ENCODE results near the gene TM2D3. TPM values are rescaled to one million over a fixed set of nuclear protein-coding genes. Genes with fewer than 3 reads are reported as not detected.
"Not testable (repeated sequence)": the region's sequence is repeated elsewhere in the genome, so short reads cannot be mapped to it uniquely, and the experiment has no call there.

TM2D3 gene
- total and polyA plus RNA-seq, 2 donors (not counting 1 experiment from before 2014, with no cell fraction given) = 35.5 to 63.5 TPM

- Histone ChIP-seq H3K4me2 (replicated peaks; ENCODE audit: low read depth, low read length, poor library complexity, severe bottlenecking) (no peak overlapping the region), H3K79me2 (ENCODE audit: control insufficient read depth, insufficient read depth, low read length) (peaks cover 15% of the 10 kb centered on the region), H3K4me3 (ENCODE audit: control extremely low read depth in 1 of 5, extremely low read depth in 1 of 5, insufficient read depth in 1 of 5, low read depth in 2 of 5, low read length in 4 of 5) (no peak overlapping the region), H3K27me3 (replicated peaks in 1 of 4; ENCODE audit: control extremely low read depth in 1 of 4, control insufficient read depth in 3 of 4, insufficient read depth in 4 of 4, low read length in 3 of 4) (no peaks in the 10 kb centered on the region), H3K27ac (ENCODE audit: low read length in 2 of 2) (no peak overlapping the region), H3K9ac (ENCODE audit: low read length) (no peak overlapping the region), H3K9me3 (ENCODE audit: control extremely low read depth in 1 of 3, control insufficient read depth in 2 of 3, insufficient read depth in 1 of 3, low read length in 2 of 3) (no peaks in the 10 kb centered on the region), H4K20me1 (ENCODE audit: control insufficient read depth, insufficient read depth, low read length, poor library complexity, severe bottlenecking) (peaks cover 17% of the 10 kb centered on the region), H2AFZ (ENCODE audit: insufficient read depth, low read depth, low read length, poor library complexity, severe bottlenecking) (no peak overlapping the region), H3K36me3 (replicated peaks in 1 of 2; ENCODE audit: control extremely low read depth in 1 of 2, control insufficient read depth in 1 of 2, extremely low read depth in 1 of 2, insufficient read depth in 2 of 2, low read length in 1 of 2) (peaks cover 0 to 18% of the 10 kb centered on the region in 2 experiments), H3K4me1 (ENCODE audit: control insufficient read depth in 2 of 2, insufficient read depth in 2 of 2, low read length in 2 of 2) (peaks cover 5 to 8% of the 10 kb centered on the region in 2 donors)
- WGBS (ENCODE audit: insufficient coverage) = 100% methylated on average over 2 of the region's 7 CpGs
- H3K27me3 Mint-ChIP-seq = no peaks in the 10 kb centered on the region
- H3K27ac Mint-ChIP-seq = no peak overlapping the region
- TF ChIP-seq EZH2 (IDR thresholded peaks at IDR 0.05; ENCODE audit: borderline replicate concordance, insufficient read depth, low read depth, low read length, poor library complexity, severe bottlenecking) (no peak), CTCF (IDR thresholded peaks at IDR 0.05) (no peak)
- intact Hi-C loops (cut with micrococcal nuclease) = no loop called here
- no peak overlapping the region for H3K4me3 Mint-ChIP-seq
- CTCF ChIA-PET = interaction anchor here (0.8 kb wide), 1 partner anchor 347 kb away, joined by 3 read pairs; no protein-coding TSS in a partner anchor
- no peak for ATAC-seq (ENCODE audit: low read depth)
- no peaks in the 10 kb centered on the region for H3K9me3 Mint-ChIP-seq (ENCODE audit: insufficient read depth)
- no peak for DNase-seq
- H3K4me1 Mint-ChIP-seq = peaks cover 6% of the 10 kb centered on the region
- POLR2A ChIA-PET = no interaction called here
These were observed 16.0 kb downstream of the TM2D3 start for GRCh38 chr15:101635944-101636727.

- ChIA-PET CTCF (no interaction called here), POLR2A (no interaction called here)
- H3K9ac ChIP-seq (ENCODE audit: low read length) = no peak overlapping the region
- H3K27ac ChIP-seq (ENCODE audit: low read length in 2 of 2) = no peak overlapping the region
- no peak for DNase-seq
- Mint-ChIP-seq H3K4me1 (no peaks in the 10 kb centered on the region), H3K4me3 (no peak overlapping the region), H3K27me3 (no peaks in the 10 kb centered on the region), H3K9me3 (ENCODE audit: insufficient read depth) (no peaks in the 10 kb centered on the region), H3K27ac (no peak overlapping the region)
- H3K4me2 ChIP-seq (replicated peaks; ENCODE audit: low read depth, low read length, poor library complexity, severe bottlenecking) = no peak overlapping the region
- H3K27me3 ChIP-seq (replicated peaks in 1 of 4; ENCODE audit: control extremely low read depth in 1 of 4, control insufficient read depth in 3 of 4, insufficient read depth in 4 of 4, low read length in 3 of 4) = no peaks in the 10 kb centered on the region
- no peaks in the 10 kb centered on the region for H3K79me2 ChIP-seq (ENCODE audit: control insufficient read depth, insufficient read depth, low read length)
- 94% methylated on average over 3 of the region's 3 CpGs for WGBS (ENCODE audit: insufficient coverage)
- intact Hi-C loops (cut with micrococcal nuclease) = no loop called here
- H4K20me1 ChIP-seq (ENCODE audit: control insufficient read depth, insufficient read depth, low read length, poor library complexity, severe bottlenecking) = no peaks in the 10 kb centered on the region
- no peaks in the 10 kb centered on the region for H3K4me1 ChIP-seq (ENCODE audit: control insufficient read depth in 2 of 2, insufficient read depth in 2 of 2, low read length in 2 of 2)
- no peaks in the 10 kb centered on the region for H3K9me3 ChIP-seq (ENCODE audit: control extremely low read depth in 1 of 3, control insufficient read depth in 2 of 3, insufficient read depth in 1 of 3, low read length in 2 of 3)
- TF ChIP-seq CTCF (IDR thresholded peaks at IDR 0.05) (no peak), EZH2 (IDR thresholded peaks at IDR 0.05; ENCODE audit: borderline replicate concordance, insufficient read depth, low read depth, low read length, poor library complexity, severe bottlenecking) (no peak)
- H2AFZ ChIP-seq (ENCODE audit: insufficient read depth, low read depth, low read length, poor library complexity, severe bottlenecking) = no peak overlapping the region
- no peak for ATAC-seq (ENCODE audit: low read depth)
- H3K36me3 ChIP-seq (replicated peaks in 1 of 2; ENCODE audit: control extremely low read depth in 1 of 2, control insufficient read depth in 1 of 2, extremely low read depth in 1 of 2, insufficient read depth in 2 of 2, low read length in 1 of 2) = no peaks in the 10 kb centered on the region
- no peak overlapping the region for H3K4me3 ChIP-seq (ENCODE audit: control extremely low read depth in 1 of 5, extremely low read depth in 1 of 5, insufficient read depth in 1 of 5, low read depth in 2 of 5, low read length in 4 of 5)
These were observed 18.8 kb downstream of the TM2D3 start for GRCh38 chr15:101633356-101633755.

- H3K27me3 ChIP-seq (replicated peaks in 1 of 4; ENCODE audit: control extremely low read depth in 1 of 4, control insufficient read depth in 3 of 4, insufficient read depth in 4 of 4, low read length in 3 of 4); H3K9me3 Mint-ChIP-seq (ENCODE audit: insufficient read depth); H3K27ac ChIP-seq (ENCODE audit: low read length in 2 of 2); ATAC-seq (ENCODE audit: low read depth); H4K20me1 ChIP-seq (ENCODE audit: control insufficient read depth, insufficient read depth, low read length, poor library complexity, severe bottlenecking); POLR2A ChIA-PET; H2AFZ ChIP-seq (ENCODE audit: insufficient read depth, low read depth, low read length, poor library complexity, severe bottlenecking); DNase-seq; intact Hi-C loops (cut with micrococcal nuclease); H3K9ac ChIP-seq (ENCODE audit: low read length); H3K27me3 Mint-ChIP-seq; H3K79me2 ChIP-seq (ENCODE audit: control insufficient read depth, insufficient read depth, low read length); H3K27ac Mint-ChIP-seq; H3K4me1 Mint-ChIP-seq; H3K4me3 Mint-ChIP-seq; H3K4me2 ChIP-seq (replicated peaks; ENCODE audit: low read depth, low read length, poor library complexity, severe bottlenecking); CTCF ChIA-PET; H3K9me3 ChIP-seq (ENCODE audit: control extremely low read depth in 1 of 3, control insufficient read depth in 2 of 3, insufficient read depth in 1 of 3, low read length in 2 of 3); H3K4me1 ChIP-seq (ENCODE audit: control insufficient read depth in 2 of 2, insufficient read depth in 2 of 2, low read length in 2 of 2); H3K4me3 ChIP-seq (ENCODE audit: control extremely low read depth in 1 of 5, extremely low read depth in 1 of 5, insufficient read depth in 1 of 5, low read depth in 2 of 5, low read length in 4 of 5): not testable (repeated sequence)
- WGBS (ENCODE audit: insufficient coverage) = 97% methylated on average over 13 of the region's 15 CpGs
- H3K36me3 ChIP-seq (replicated peaks in 1 of 2; ENCODE audit: control extremely low read depth in 1 of 2, control insufficient read depth in 1 of 2, extremely low read depth in 1 of 2, insufficient read depth in 2 of 2, low read length in 1 of 2) = peaks cover 0 to 15% of the 10 kb centered on the region in 2 experiments
These were observed 25.5 kb downstream of the TM2D3 start for GRCh38 chr15:101626729-101627128.

All from B cell (primary cell).